SK-N-SH treated with all-trans-retinoic acid at 6 μM for 48 hours (cell line): ENCODE data around the gene PLSCR4.

Experiments
- ATAC-seq: fragments of 200-7000 bp; cut with Tn5 transposase; 3 replicates; pipeline ENCODE4 v1.9.1; 2020; ENCODE audit warnings: mild to moderate bottlenecking, moderate library complexity
- ARNTL ChIP-seq: fragments of 450-650 bp; formaldehyde crosslinking; IDR thresholded peaks from 2 replicates; pipeline ENCODE4 v1.5.0; 2020; ENCODE audit warnings: low read depth, mild to moderate bottlenecking, moderate library complexity, borderline replicate concordance
- CSDC2 ChIP-seq: fragments of 250-450 bp; sonication (Bioruptor Pico); IDR thresholded peaks from 2 replicates; pipeline ENCODE4 v1.5.0; 2020; ENCODE audit warnings: mild to moderate bottlenecking, moderate library complexity
- CSRNP3 ChIP-seq: fragments of 250-450 bp; sonication (Bioruptor Pico); IDR thresholded peaks from 2 replicates; pipeline ENCODE4 v1.5.1; 2021; ENCODE audit warnings: mild to moderate bottlenecking, moderate library complexity
- ESRRG ChIP-seq: fragments of 250-450 bp; sonication (Bioruptor Pico); IDR thresholded peaks from 2 replicates; pipeline ENCODE4 v1.6.1; 2021; ENCODE audit warnings: mild to moderate bottlenecking
- GLIS3 ChIP-seq: fragments of 250-450 bp; sonication (Bioruptor Pico); IDR thresholded peaks from 2 replicates; pipeline ENCODE4 v1.5.0; 2020; ENCODE audit warnings: mild to moderate bottlenecking, moderate library complexity
- PATZ1 ChIP-seq: fragments of 250-450 bp; sonication (Bioruptor Pico); IDR thresholded peaks from 2 replicates; pipeline ENCODE4 v1.8.0; 2020; ENCODE audit warnings: mild to moderate bottlenecking, moderate library complexity, borderline replicate concordance
- SNAI2 ChIP-seq: fragments of 250-450 bp; sonication (Bioruptor Pico); IDR thresholded peaks from 2 replicates; pipeline ENCODE4 v1.5.0; 2020; ENCODE audit warnings: mild to moderate bottlenecking, moderate library complexity
- TCF4 ChIP-seq: fragments of 250-450 bp; sonication (Bioruptor Pico); IDR thresholded peaks from 2 replicates; pipeline ENCODE4 v1.8.0; 2021; ENCODE audit warnings: mild to moderate bottlenecking, moderate library complexity, borderline replicate concordance
- TOX ChIP-seq: fragments of 250-450 bp; sonication (Bioruptor Pico); IDR thresholded peaks from 2 replicates; pipeline ENCODE4 v1.8.0; 2021; ENCODE audit warnings: mild to moderate bottlenecking, moderate library complexity, borderline replicate concordance
- TSHZ2 ChIP-seq: fragments of 250-450 bp; sonication (Bioruptor Pico); IDR thresholded peaks from 2 replicates; pipeline ENCODE4 v1.5.0; 2020; ENCODE audit warnings: mild to moderate bottlenecking, moderate library complexity
- ZC3H10 ChIP-seq: fragments of 250-450 bp; sonication (Bioruptor Pico); IDR thresholded peaks from 2 replicates; pipeline ENCODE4 v1.5.1; 2021; ENCODE audit warnings: mild to moderate bottlenecking, moderate library complexity
- ZFP3 ChIP-seq: fragments of 250-450 bp; sonication (Bioruptor Pico); IDR thresholded peaks from 2 replicates; pipeline ENCODE4 v1.5.0; 2020; ENCODE audit warnings: mild to moderate bottlenecking, moderate library complexity
- ZNF70 ChIP-seq: fragments of 450-650 bp; formaldehyde crosslinking; IDR thresholded peaks from 2 replicates; pipeline ENCODE4 v1.5.0; 2020; ENCODE audit warnings: mild to moderate bottlenecking, moderate library complexity
- TF ChIP-seq, protein P1 (sequence below): fragments of 250-450 bp; sonication (Bioruptor Pico); IDR thresholded peaks from 2 replicates; pipeline ENCODE4 v1.8.0; 2021; ENCODE audit warnings: low read depth, mild to moderate bottlenecking, moderate library complexity, borderline replicate concordance

The PLSCR4 gene

DNA sequence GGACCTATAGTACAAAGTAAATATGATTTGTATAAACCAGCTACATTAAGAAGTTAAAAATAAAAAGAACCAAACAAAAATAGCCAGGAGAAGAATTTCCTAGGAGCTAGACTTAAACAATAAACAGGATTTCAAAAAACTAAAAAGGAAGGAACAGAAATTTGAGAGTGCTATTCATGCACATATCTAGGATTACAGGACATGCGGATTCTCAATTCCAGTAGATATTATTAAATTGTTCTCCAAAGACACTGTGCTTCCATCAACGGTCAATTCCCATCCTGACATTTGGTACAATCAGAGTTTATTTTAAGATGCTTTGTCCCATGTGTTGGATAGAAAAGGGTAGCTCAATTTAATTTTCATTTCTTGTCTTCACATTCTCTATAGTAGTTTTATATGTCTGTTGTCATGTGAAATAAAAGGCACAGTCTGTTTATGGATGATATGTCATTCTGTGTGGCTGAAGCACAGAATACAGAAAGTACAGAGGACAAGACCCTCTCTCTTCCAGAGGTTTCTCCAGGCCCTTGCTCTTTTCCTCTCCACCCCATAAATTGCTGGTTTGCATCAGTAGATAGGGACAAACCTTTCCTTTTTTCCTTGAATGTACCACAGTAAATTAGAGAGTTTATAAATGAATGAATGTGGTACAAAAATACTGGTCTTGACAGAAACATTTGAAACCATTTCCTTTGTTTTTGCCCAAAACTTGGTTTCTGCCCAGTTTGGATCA lies 93.4 kb downstream of the PLSCR4 start:
- no peak for TF ChIP-seq CSDC2 (CRISPR knock-in tag)
- TF ChIP-seq, all 23 proteins: peak for 0
- ATAC-seq: no peak

- ATAC-seq: no peak
- TF ChIP-seq ZC3H10: no peak
- TF ChIP-seq TOX (CRISPR knock-in tag): no peak
- TF ChIP-seq SNAI2: no peak
- TF ChIP-seq, all 23 proteins: peak for 0
Observed at GRCh38 chr3:146156666-146157314, 94.1 kb downstream of the PLSCR4 start.

DNA sequence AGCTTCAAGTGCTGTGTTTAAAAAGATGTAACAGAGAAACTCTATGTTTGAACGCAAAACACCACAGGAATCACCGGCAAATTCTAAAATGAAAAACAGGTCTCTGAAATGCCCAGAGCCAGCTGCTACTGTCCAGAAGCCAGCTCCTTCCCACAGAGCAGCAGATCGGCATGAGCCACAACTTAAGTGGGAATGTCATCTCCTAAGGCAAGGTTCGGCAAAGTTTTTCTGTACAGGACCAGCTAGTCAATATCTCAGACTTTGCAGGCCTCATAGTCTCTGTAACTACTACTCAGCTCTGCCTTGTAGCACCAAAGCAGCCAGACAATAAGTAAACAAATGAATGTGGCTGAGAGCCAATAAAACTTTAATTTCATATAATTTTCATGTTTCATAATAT lies 94.8 kb downstream of the PLSCR4 start:
- TF ChIP-seq ESRRG (CRISPR knock-in tag): no peak
- no peak for TF ChIP-seq TCF4
- TF ChIP-seq TSHZ2: no peak
- no peak for TF ChIP-seq SNAI2
- no peak for TF ChIP-seq GLIS3 (CRISPR knock-in tag)
- TF ChIP-seq CSDC2 (CRISPR knock-in tag): no peak
- no peak for TF ChIP-seq PATZ1 (CRISPR knock-in tag)
- TF ChIP-seq, all 23 proteins: peak for 0
- ATAC-seq: no peak

- TF ChIP-seq TSHZ2: no peak
- TF ChIP-seq ZFP3 (CRISPR knock-in tag): no peak
- no peak for TF ChIP-seq CSDC2 (CRISPR knock-in tag)
- no peak for TF ChIP-seq ARNTL
- no peak for TF ChIP-seq ZNF70
- TF ChIP-seq, protein P1, sequence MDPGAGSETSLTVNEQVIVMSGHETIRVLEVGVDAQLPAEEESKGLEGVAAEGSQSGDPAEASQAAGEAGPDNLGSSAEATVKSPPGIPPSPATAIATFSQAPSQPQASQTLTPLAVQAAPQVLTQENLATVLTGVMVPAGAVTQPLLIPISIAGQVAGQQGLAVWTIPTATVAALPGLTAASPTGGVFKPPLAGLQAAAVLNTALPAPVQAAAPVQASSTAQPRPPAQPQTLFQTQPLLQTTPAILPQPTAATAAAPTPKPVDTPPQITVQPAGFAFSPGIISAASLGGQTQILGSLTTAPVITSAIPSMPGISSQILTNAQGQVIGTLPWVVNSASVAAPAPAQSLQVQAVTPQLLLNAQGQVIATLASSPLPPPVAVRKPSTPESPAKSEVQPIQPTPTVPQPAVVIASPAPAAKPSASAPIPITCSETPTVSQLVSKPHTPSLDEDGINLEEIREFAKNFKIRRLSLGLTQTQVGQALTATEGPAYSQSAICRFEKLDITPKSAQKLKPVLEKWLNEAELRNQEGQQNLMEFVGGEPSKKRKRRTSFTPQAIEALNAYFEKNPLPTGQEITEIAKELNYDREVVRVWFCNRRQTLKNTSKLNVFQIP: no peak
- TF ChIP-seq, all 23 proteins: peak for 0
- no peak for ATAC-seq
Observed at GRCh38 chr3:146154995-146155394, 95.9 kb downstream of the PLSCR4 start.

DNA sequence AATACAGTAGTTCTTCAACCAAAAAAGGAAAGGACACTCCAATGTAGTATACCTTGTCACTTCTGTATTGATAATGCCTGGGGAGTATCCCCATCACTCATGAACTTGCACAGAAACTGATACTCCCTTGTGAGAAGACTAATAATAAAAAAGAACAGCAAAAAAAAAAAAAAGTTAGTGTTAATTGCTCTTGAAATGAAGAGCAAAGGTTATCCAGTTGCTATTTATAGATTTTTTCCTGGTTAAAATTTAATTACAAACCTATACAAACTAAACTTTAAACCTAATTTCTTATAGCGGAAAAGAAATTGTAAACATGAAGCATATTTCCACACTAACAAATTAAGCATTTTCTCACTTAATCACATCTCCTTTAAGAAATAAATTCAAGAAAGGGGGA lies 96.6 kb downstream of the PLSCR4 start:
- ATAC-seq: no peak
- TF ChIP-seq GLIS3 (CRISPR knock-in tag): no peak
- TF ChIP-seq CSRNP3 (CRISPR knock-in tag): no peak
